Karpas-422 (cell line): Measurements from ENCODE around the gene PIP4K2C. TPM values are rescaled to one million over a fixed set of nuclear protein-coding genes. Genes with fewer than 3 reads are reported as not detected.
A peak's percentile ranks its signal among the peaks of the same experiment; 100 is the strongest.
"Not testable (repeated sequence)": the region's sequence is repeated elsewhere in the genome, so short reads cannot be mapped to it uniquely, and the experiment has no call there.

Source experiments
- DNase-seq: peaks from one replicate; pipeline ENCODE4 v3.0.0-alpha.2; 2015
- H2AFZ ChIP-seq: fragments of 200-600 bp; sonication (generic); 2 replicates; pipeline ENCODE4 v1.6.1; 2014; ENCODE audit warnings: antibody characterized with exemption, low read length, mixed read lengths
- H3K27ac ChIP-seq: fragments of 200-600 bp; sonication (generic); 2 replicates; pipeline ENCODE4 v1.5.1; 2014; ENCODE audit warnings: mild to moderate bottlenecking, low read length, moderate library complexity
- H3K27me3 ChIP-seq: fragments of 200-600 bp; sonication (generic); 2 replicates; pipeline ENCODE4 v1.6.1; 2014; ENCODE audit warnings: low read length, mixed read lengths
- H3K36me3 ChIP-seq: fragments of 200-600 bp; sonication (generic); 2 replicates; pipeline ENCODE4 v1.6.1; 2014; ENCODE audit warnings: low read length, mixed read lengths; ENCODE audit not compliant: insufficient read depth
- H3K4me1 ChIP-seq: fragments of 200-600 bp; sonication (generic); 2 replicates; pipeline ENCODE4 v1.6.1; 2014; ENCODE audit warnings: mild to moderate bottlenecking, low read length, mixed read lengths
- H3K4me2 ChIP-seq: fragments of 200-600 bp; sonication (generic); 2 replicates; pipeline ENCODE4 v1.6.1; 2014; ENCODE audit warnings: low read length, low read depth, mild to moderate bottlenecking; ENCODE audit not compliant: poor library complexity, severe bottlenecking
- H3K4me3 ChIP-seq: fragments of 200-600 bp; sonication (generic); 2 replicates; pipeline ENCODE4 v1.5.1; 2014; ENCODE audit warnings: mild to moderate bottlenecking, antibody characterized with exemption, low read length, mixed read lengths
- H3K79me2 ChIP-seq: fragments of 200-600 bp; sonication (generic); 2 replicates; pipeline ENCODE4 v1.6.1; 2014; ENCODE audit warnings: mild to moderate bottlenecking, low read length, mixed read lengths
- H3K9ac ChIP-seq: fragments of 200-600 bp; sonication (generic); 2 replicates; pipeline ENCODE4 v1.6.0; 2014; ENCODE audit warnings: low read length
- H3K9me2 ChIP-seq: fragments of 200-600 bp; sonication (generic), shearing (Covaris generic); replicated peaks from 2 replicates; pipeline ENCODE4 v1.6.0; 2014; ENCODE audit warnings: mild to moderate bottlenecking, low read length, moderate library complexity; ENCODE audit not compliant: insufficient read depth
- H3K9me3 ChIP-seq: fragments of 300-700, 200-600 bp; sonication (generic); 2 replicates; pipeline ENCODE4 v1.6.1; 2014; ENCODE audit warnings: low read length, mixed read lengths
- H4K20me1 ChIP-seq: fragments of 200-600 bp; sonication (generic); 2 replicates; pipeline ENCODE4 v1.6.1; 2014; ENCODE audit warnings: mild to moderate bottlenecking, antibody characterized with exemption, low read length, low read depth; ENCODE audit not compliant: insufficient read depth
- total RNA-seq: library from RNA; depleted of rRNA; stranded (reverse); fragments of >200 nt; shearing (Covaris generic); gene quantifications from 2 replicates; pipeline ENCODE4 v1.2.3, GENCODE V29; 2014; ENCODE audit warnings: low replicate concordance

Gene PIP4K2C
- total RNA-seq, 1 experiment from 2014 or later, result 23.9 TPM

DNA sequence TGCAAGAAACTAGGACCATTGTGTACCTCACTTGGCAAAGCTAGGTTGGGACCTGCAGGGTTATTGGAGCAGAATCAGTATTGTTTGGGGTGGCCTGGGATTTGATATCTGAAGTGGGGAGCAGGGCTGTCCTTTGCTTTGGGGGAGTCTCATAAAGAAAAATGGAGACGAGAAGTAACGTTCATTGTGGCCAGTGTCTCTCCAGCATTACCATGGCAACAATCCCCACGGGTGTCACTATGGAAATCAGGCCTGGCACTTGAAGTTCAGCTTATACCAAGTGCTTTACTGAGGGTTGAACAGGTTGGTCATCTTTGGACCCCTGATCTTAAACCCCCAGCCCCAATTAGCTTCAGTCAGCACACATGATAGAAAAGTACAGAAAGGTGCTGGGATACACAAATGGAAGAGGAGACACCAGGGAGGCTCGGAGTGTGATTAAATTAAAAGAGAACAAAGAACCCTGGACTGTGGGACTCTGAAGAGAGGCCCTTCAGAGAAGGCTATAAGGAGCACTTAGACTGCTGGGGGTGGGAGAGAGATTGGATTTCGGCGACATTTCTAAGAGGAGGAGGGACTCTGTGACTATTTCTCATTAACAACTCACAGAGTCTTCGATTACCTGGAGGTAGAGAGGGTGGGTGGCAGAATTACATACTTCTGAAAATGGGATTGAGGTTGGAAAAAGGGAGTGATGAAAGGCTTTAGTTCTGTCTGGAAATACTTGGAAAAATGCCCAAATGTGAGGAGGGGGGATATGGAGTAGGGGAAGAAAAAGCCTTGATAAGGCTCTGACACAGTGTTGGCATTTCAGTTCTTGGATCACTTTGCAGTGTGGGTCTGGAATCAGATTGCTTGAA, 37.4 kb upstream of the PIP4K2C start:
- Histone ChIP-seq H4K20me1 (no peaks in the 10 kb centered on the region), H2AFZ (no peak overlapping the region), H3K4me2 (peak overlapping the region; percentile 97), H3K27me3 (no peaks in the 10 kb centered on the region), H3K9ac (peak overlapping the region; percentile 85), H3K79me2 (peaks cover 80% of the 10 kb centered on the region), H3K4me3 (peak overlapping the region; percentile 90), H3K27ac (peak overlapping the region; percentile 96), H3K9me3 (no peaks in the 10 kb centered on the region), H3K9me2 (no peaks in the 10 kb centered on the region), H3K36me3 (peaks cover 13% of the 10 kb centered on the region), H3K4me1 (peaks cover 58% of the 10 kb centered on the region)
- DNase-seq, result peak; percentile 96

DNA sequence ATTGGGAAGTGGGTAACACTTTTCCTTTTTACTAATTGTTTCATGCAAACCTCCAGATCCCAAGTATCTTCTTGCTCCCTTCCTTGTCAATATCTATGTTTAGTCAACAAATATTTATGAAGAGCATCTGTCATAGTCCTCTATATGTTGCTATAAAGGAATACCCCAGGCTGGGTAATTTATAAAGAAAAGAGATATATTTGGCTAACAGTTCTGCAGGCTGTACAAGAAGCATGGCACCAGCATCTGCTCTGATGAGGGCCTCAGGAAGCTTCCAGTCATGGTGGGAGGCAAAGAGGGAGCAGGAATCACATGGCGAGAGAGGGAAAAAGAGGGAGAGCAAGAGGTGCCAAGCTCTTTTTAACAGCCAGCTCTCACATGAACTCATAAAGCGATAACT, 36.5 kb upstream of the PIP4K2C start:
- H3K79me2 ChIP-seq, result peaks cover 85% of the 10 kb centered on the region
- H3K27me3 ChIP-seq, result no peaks in the 10 kb centered on the region
- peak overlapping the region; percentile 96 for H3K27ac ChIP-seq
- H3K9me2 ChIP-seq, result no peaks in the 10 kb centered on the region
- no peak for DNase-seq
- no peaks in the 10 kb centered on the region for H3K9me3 ChIP-seq
- peak overlapping the region; percentile 90; the same call in 1 of the 2 replicates for H3K4me3 ChIP-seq
- no peaks in the 10 kb centered on the region for H4K20me1 ChIP-seq
- H3K4me1 ChIP-seq, result peaks cover 49% of the 10 kb centered on the region
- no peak overlapping the region for H2AFZ ChIP-seq
- H3K4me2 ChIP-seq, result peak overlapping the region; percentile 97
- H3K9ac ChIP-seq, result peak overlapping the region; percentile 85; the same call in 1 of the 2 replicates
- peaks cover 13% of the 10 kb centered on the region for H3K36me3 ChIP-seq

DNA sequence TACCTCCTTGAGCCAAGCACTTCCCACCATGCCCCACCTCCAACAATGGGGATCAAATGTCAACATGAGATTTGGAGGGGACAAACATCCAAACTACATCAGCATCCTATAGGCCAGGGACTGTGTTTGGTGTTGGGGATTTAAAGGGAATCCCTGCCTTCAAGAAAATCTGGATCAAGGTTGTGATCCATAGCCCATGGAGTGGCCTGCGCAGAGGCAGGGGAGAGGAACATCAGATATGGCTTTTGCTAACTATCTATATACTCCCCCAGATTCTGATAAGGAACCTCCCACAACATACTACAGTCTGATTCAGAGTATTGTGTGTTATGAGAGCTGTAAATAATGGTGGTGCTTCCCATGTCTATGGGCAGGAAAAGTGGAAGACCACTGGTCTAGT, 36.1 kb upstream of the PIP4K2C start:
- Histone ChIP-seq H3K4me3 (no peak overlapping the region), H3K27me3 (no peaks in the 10 kb centered on the region), H4K20me1 (no peaks in the 10 kb centered on the region), H3K79me2 (peaks cover 86% of the 10 kb centered on the region), H3K9me2 (no peaks in the 10 kb centered on the region), H3K9ac (no peak overlapping the region), H3K9me3 (no peaks in the 10 kb centered on the region), H3K36me3 (peaks cover 13% of the 10 kb centered on the region), H3K27ac (peak overlapping the region; percentile 96), H3K4me1 (peaks cover 47% of the 10 kb centered on the region), H3K4me2 (peak overlapping the region; percentile 97), H2AFZ (no peak overlapping the region)
- no peak for DNase-seq

DNA sequence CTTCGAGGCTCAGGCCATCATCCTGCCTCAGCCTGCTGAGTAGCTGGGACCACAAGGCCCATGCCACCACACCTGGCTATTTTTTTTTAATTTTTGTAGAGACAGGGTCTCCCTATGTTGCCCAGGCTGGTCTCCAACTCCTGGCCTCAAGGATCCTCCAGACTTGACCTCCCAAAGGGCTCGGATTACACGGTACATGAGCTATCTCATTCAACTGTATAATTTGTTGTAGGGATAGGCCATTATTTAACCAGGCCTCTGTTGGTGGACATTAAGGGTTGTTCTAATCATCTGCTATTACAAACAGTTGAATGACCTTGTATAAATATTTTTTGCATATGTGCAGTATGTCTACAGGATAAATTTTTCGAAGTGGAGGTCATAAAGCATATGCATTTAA, 32.1 kb upstream of the PIP4K2C start:
- H4K20me1 ChIP-seq, result no peaks in the 10 kb centered on the region
- H3K4me3 ChIP-seq, result no peak overlapping the region
- no peak overlapping the region for H3K9ac ChIP-seq
- H3K79me2 ChIP-seq, result peaks cover 71% of the 10 kb centered on the region
- no peaks in the 10 kb centered on the region for H3K9me3 ChIP-seq
- H3K36me3 ChIP-seq, result peaks cover 18% of the 10 kb centered on the region
- no peaks in the 10 kb centered on the region for H3K9me2 ChIP-seq
- no peaks in the 10 kb centered on the region for H3K27me3 ChIP-seq
- no peak overlapping the region for H2AFZ ChIP-seq
- H3K4me2 ChIP-seq, result no peak overlapping the region
- no peak for DNase-seq
- peaks cover 23% of the 10 kb centered on the region for H3K4me1 ChIP-seq
- no peak overlapping the region for H3K27ac ChIP-seq

DNA sequence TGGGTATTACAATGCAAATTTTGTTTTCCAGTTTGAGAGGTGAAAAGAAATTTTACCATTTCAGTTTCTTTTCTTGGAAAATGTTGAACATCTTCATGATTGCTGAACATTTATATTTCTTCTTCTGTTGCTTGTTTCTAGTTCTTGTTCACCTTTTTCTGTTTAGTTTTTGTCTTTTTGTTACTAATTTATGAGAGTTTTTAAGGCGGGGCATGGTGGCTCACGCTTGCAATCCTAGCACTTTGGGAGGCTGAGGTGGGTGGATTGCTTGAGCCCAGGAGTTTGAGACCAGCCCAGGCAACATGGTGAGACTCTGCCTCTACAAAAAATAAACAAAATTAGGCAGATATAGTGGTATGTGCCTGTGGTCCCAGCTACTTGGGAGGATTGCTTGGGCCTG, 30.5 kb upstream of the PIP4K2C start:
- no peak for DNase-seq
- peaks cover 22% of the 10 kb centered on the region; the same call in 1 of the 2 replicates for H3K36me3 ChIP-seq
- H3K27me3 ChIP-seq, result no peaks in the 10 kb centered on the region
- H3K79me2 ChIP-seq, result peaks cover 56% of the 10 kb centered on the region
- H3K9me3 ChIP-seq, result no peaks in the 10 kb centered on the region
- H3K4me1 ChIP-seq, result peaks cover 10% of the 10 kb centered on the region
- no peak overlapping the region for H2AFZ ChIP-seq
- no peaks in the 10 kb centered on the region for H3K9me2 ChIP-seq
- H3K4me3 ChIP-seq, result no peak overlapping the region
- H3K9ac ChIP-seq, result no peak overlapping the region
- H3K4me2 ChIP-seq, result no peak overlapping the region
- no peaks in the 10 kb centered on the region for H4K20me1 ChIP-seq
- no peak overlapping the region for H3K27ac ChIP-seq

DNA sequence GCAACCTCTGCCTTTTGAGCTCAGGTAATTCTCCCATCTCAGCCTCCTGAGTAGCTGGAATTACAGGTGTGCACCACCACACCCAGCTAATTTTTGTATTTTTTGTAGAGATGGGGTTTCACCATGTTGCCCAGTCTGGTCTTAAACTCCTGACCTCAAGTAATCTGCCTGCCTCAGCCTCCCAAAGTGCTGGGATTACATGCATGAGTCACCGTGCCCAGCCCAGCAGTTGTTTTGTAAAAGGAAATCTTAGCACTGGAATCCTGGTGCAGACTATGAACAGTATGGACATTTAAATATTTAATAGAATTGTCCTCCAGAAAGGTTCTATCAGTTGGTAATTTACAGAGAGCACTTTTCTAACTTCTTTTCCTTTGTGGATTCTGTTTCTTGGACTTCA, 29.9 kb upstream of the PIP4K2C start:
- not testable (repeated sequence) for H3K27me3 ChIP-seq, H2AFZ ChIP-seq, H3K9me3 ChIP-seq, DNase-seq, H4K20me1 ChIP-seq, H3K27ac ChIP-seq, H3K4me2 ChIP-seq, H3K9ac ChIP-seq, H3K9me2 ChIP-seq, H3K4me3 ChIP-seq
- Histone ChIP-seq H3K4me1 (peaks cover 10% of the 10 kb centered on the region), H3K36me3 (peaks cover 22% of the 10 kb centered on the region; the same call in 1 of the 2 replicates), H3K79me2 (peaks cover 54% of the 10 kb centered on the region)

DNA sequence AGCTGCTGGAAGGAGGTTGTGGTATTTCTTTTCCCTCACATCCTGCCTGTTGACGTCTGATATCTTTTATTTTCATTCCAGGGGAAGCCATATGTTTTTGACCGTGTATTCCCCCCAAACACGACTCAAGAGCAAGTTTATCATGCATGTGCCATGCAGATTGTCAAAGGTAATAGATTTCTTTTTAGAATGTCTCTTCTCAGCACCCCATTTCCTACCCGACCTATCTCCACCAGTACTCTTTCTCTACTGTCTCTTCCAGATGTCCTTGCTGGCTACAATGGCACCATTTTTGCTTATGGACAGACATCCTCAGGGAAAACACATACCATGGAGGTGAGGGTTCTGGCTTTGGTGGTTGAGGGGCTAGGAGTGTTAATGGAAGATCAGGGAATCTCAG, 27.6 kb upstream of the PIP4K2C start:
- Histone ChIP-seq H3K9me2 (no peaks in the 10 kb centered on the region), H4K20me1 (no peaks in the 10 kb centered on the region), H2AFZ (no peak overlapping the region), H3K27me3 (no peaks in the 10 kb centered on the region), H3K9me3 (no peaks in the 10 kb centered on the region), H3K9ac (no peak overlapping the region), H3K36me3 (peaks cover 15% of the 10 kb centered on the region; the same call in 1 of the 2 replicates), H3K4me3 (no peak overlapping the region), H3K79me2 (peaks cover 38% of the 10 kb centered on the region), H3K4me1 (peaks cover 10% of the 10 kb centered on the region), H3K4me2 (no peak overlapping the region), H3K27ac (no peak overlapping the region)
- no peak for DNase-seq

DNA sequence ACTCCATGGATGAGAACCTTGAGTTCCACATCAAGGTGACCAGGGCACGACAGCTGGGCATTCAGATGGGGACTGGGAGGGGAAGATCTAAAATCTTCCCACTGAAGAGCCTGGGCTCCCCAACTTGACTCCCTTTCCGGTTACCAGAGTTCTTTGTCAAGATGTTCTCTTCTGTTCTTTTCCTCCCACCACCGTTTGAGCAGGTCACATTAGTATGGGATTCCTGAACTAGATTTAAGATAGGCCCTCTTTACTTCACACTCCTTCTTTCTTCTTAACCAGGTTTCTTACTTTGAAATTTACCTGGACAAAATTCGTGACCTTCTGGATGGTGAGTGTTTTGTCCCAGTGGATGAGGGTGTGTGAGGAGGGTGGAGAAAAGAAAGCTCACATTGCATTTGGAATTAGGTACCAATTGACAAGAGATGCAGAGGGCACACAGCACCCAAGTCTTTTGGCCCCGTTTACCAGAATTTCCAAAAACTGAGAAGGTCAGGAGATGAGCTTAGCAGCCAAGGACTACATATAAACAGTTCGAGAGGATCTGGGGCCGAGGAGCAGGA, 26.7 kb upstream of the PIP4K2C start:
- no peaks in the 10 kb centered on the region for H3K27me3 ChIP-seq
- H3K4me2 ChIP-seq, result no peak overlapping the region
- no peak overlapping the region for H3K27ac ChIP-seq
- no peaks in the 10 kb centered on the region for H3K9me2 ChIP-seq
- no peak overlapping the region for H2AFZ ChIP-seq
- H3K4me1 ChIP-seq, result peaks cover 10% of the 10 kb centered on the region
- H4K20me1 ChIP-seq, result no peaks in the 10 kb centered on the region
- DNase-seq, result no peak
- no peak overlapping the region for H3K9ac ChIP-seq
- H3K79me2 ChIP-seq, result peaks cover 29% of the 10 kb centered on the region
- peaks cover 22% of the 10 kb centered on the region for H3K36me3 ChIP-seq
- no peak overlapping the region for H3K4me3 ChIP-seq
- H3K9me3 ChIP-seq, result no peaks in the 10 kb centered on the region
